GM12878 (cell line): Measurements from ENCODE around the gene PQBP1. TPM values are rescaled to one million over a fixed set of nuclear protein-coding genes. Genes with fewer than 3 reads are reported as not detected.
A peak's percentile ranks its signal among the peaks of the same experiment; 100 is the strongest.

ENCODE experiments used
- ELK1 ChIP-seq: IDR thresholded peaks from 2 replicates; pipeline ENCODE4 v1.6.1; 2012; ENCODE audit warnings: low read depth, low read length, improper control_type of control experiment
- LARP7 ChIP-seq: fragments of 450-650 bp; IDR thresholded peaks from 2 replicates; pipeline ENCODE4 v1.6.1; 2017; ENCODE audit warnings: mild to moderate bottlenecking
- MXI1 ChIP-seq: fragments of 150-350 bp; IDR thresholded peaks from 2 replicates; pipeline ENCODE4 v1.6.1; 2011; ENCODE audit warnings: low read depth, mild to moderate bottlenecking, inconsistent platforms, low read length, improper control_type of control experiment
- RAD21 ChIP-seq: IDR thresholded peaks from 2 replicates; pipeline ENCODE4 v1.6.1; 2011; ENCODE audit warnings: mild to moderate bottlenecking, low read depth, low read length, moderate library complexity; ENCODE audit not compliant: insufficient read depth
- RELA ChIP-seq: fragments of 450-650 bp; IDR thresholded peaks from 2 replicates; pipeline ENCODE4 v1.8.0; 2014; ENCODE audit warnings: borderline replicate concordance; ENCODE audit not compliant: partially characterized antibody
- SKIL ChIP-seq: fragments of 450-650 bp; IDR thresholded peaks from 2 replicates; pipeline ENCODE4 v1.6.1; 2017; ENCODE audit warnings: mild to moderate bottlenecking, low read depth, inconsistent platforms; ENCODE audit not compliant: poor library complexity, severe bottlenecking
- SMC3 ChIP-seq: IDR thresholded peaks from 2 replicates; pipeline ENCODE4 v1.6.1; 2011; ENCODE audit warnings: low read length, improper control_type of control experiment, borderline replicate concordance
- YY1 ChIP-seq: IDR thresholded peaks from 2 replicates; pipeline ENCODE4 v1.6.1; 2011; ENCODE audit warnings: low read depth, mild to moderate bottlenecking, low read length
- polyA plus RNA-seq, 11 experiments: library from polyadenylated mRNA; depleted of rRNA in 4 of 11; unstranded in 6 of 11; stranded (reverse) in 5 of 11; fragments of >200 nt; fragmentation: Nextera tagmentation in 4 of 11; fragmentation: Illumina TruSeq in 1 of 11; extraction: Ambion mirVana in 4 of 11; extraction: Trizol in 1 of 11; gene quantifications; 1 replicate in 1 of 11; 2 replicates in 10 of 11; pipeline versions ENCODE4 v1.2.1 to v1.2.3, GENCODE V29; 2011 to 2016; ENCODE audit warnings: inconsistent platforms in 2 of 11, missing spikeins in 2 of 11, low read depth in 1 of 11
- total RNA-seq, 4 experiments: library from RNA; depleted of rRNA in 3 of 4; stranded (reverse); fragments of >200 nt in 3 of 4; fragmentation: Illumina TruSeq in 1 of 4; extraction: Trizol in 1 of 4; gene quantifications; 2 replicates each; pipeline versions ENCODE4 v1.2.1 to v1.2.3, GENCODE V29; 2013 to 2021

Gene PQBP1
- total and polyA plus RNA-seq, 10 of the 15 experiments (the other 5 are each of a cell fraction or from before 2014, with no cell fraction given), result 12.5 to 74.8 (median 68.5) TPM

DNA sequence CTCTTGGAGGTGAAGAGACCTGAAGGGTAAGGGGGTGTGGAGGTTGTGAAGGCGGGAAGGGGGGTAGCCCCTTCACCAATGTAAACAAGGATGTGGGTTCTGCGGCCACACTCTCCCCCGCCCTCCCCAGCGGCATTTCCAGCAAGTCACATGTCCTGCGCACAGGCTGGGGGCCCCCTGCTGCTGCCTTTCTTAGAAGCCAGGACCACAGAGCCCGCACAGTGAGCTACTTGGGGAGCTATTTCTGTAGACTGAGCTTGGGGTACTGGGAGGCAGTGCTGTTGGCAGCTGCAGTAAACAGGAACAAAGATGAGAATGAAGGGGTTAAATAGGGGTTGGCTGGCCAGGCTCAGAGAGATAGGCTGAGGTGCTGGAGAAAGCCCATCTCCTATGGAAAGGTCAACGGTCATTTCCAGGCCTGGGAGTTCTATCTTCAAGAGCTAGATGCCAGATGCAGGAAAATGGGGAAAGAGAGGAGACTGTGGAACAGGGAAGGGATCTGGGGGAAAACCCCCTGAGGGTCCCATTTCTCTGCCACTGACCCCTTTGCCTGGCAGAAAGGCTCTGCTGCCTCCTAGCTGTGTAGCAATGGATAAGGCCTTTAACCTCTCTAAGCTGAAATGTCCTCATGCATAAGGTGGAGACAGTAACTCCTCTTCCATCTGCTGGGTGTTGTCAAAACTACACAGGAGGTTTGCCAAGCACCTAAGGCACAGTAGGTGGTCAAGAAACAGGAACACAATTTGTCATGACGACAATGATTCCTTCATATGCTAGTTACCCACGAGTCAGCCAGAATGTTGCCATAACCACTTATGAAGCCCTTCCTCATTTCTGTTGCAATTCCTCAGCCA, 39.6 kb downstream of the PQBP1 start (continued):
- TF ChIP-seq ELK1 (no peak; the same call in 1 of the 2 replicates), RAD21 (peak; percentile 57), LARP7 (0 out of 2 replicates have a peak, but pooled peaks have one; percentile 32), SKIL (peak; percentile 85), RELA (peak; percentile 89), SMC3 (peak; percentile 21; the same call in 1 of the 2 replicates), MXI1 (peak; percentile 50; the same call in 1 of the 2 replicates), YY1 (peak; percentile 40; the same call in 1 of the 2 replicates)
